Activated CD8-positive, alpha-beta memory T cell treated with anti-CD3 and anti-CD28 coated beads for 48 hours (primary cell): ENCODE data around the gene PVALB.

Source experiments
- DNase-seq, 3 experiments: peaks; one replicate each; pipeline ENCODE4 v3.0.0-alpha.2; 2020; ENCODE audit warnings: low read depth in 2 of 3, low spot score in 2 of 3

The PVALB gene

GRCh38 chr22:36775586-36775963 is 41.3 kb downstream of the PVALB start:
- DNase-seq = no peak

GRCh38 chr22:36773935-36774334 is 42.9 kb downstream of the PVALB start:
- no peak for DNase-seq

GRCh38 chr22:36772451-36772850 is 44.4 kb downstream of the PVALB start:
- DNase-seq = no peak

DNA sequence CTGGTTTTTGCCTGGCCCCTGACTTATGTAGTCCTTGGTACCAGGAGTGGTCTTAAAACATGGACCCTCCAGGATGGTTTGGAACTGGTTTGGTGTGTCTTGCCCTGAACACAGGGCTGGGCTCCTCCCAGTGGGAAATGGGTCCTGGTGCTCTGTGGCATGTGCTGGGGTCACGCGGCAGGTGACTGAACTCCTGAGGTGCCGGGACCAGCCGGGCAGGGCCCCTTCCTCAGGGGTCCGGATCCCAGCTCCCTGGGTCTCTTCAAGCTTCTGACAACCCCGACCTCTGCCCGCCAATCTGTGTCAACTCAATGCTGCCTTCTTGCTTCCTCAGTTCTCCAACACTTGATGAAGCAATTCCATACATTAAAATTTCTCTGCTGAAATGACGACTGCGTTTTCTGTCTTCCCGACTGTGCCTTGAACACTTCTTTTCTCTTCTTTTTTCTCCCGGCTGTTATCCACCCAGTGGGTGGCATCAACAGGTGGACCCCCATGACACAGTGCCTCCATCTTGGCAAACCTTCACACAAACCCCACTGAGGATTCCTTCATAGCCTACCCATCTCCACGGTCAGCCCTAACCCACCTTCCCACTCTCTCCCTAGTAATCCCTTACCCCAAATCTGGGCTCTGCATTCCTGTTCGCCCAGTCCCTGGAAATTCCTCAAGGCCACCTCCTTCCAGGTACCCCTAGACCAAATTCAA is 45.3 kb downstream of the PVALB start:
- DNase-seq = no peak

DNA sequence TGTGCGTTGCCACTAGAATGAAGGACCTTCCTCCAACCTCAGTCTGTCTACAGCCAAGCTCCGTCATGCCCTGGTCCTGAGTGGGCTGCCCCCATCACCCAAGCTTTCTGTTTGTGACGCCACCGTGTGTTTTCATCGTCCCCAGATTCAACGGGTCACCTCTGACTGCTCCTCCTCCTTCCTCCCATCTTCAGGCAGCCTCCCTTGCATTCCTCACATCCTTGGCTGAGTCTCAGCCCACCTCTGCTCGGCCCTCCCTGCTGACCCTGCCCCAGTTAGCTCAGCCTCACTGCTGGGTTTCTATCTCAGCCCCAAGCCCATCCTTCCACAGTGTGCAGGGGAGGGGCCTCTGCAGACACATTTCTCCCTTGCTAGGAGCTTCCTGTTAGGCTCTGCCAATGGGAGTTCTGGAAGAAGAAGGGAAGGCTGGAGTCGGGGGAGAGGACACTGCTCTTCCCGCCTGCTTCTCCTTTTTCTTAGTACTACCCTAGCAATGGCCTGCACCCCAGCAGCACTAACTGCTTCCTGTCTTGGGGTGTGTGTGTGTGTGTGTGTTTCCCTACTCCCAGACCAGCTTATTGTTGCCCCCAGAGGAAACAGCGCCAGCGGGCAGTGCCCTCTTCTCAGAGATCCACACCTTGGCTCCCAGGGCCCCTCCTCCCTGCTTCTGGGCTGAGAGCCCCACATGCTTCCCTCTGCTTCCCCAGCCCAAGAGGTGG is 46.2 kb downstream of the PVALB start:
- DNase-seq = no peak

GRCh38 chr22:36769541-36770512 is 47.0 kb downstream of the PVALB start:
- DNase-seq = no peak

DNA sequence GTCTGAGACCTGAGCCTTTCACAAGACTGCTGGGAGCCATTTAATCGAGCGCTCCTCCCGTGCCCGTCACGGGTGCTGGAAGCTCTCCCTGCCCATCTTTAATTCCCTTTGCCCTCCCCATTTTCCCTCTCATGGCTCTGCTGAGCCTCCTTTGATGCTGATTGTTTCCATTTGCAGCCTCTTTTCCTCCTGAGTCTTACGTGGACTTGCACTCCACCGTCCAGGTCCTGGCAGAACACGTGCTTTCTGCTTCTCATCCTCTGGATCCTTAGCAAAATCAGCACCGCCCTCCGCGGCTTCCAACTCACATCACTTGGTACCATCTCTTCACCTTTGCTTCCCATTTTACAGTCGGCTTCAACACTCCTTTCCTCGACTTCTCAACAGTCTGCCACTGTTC is 48.2 kb downstream of the PVALB start:
- DNase-seq = no peak

- no peak for DNase-seq
Observed at GRCh38 chr22:36768141-36768540, 48.7 kb downstream of the PVALB start.

DNA sequence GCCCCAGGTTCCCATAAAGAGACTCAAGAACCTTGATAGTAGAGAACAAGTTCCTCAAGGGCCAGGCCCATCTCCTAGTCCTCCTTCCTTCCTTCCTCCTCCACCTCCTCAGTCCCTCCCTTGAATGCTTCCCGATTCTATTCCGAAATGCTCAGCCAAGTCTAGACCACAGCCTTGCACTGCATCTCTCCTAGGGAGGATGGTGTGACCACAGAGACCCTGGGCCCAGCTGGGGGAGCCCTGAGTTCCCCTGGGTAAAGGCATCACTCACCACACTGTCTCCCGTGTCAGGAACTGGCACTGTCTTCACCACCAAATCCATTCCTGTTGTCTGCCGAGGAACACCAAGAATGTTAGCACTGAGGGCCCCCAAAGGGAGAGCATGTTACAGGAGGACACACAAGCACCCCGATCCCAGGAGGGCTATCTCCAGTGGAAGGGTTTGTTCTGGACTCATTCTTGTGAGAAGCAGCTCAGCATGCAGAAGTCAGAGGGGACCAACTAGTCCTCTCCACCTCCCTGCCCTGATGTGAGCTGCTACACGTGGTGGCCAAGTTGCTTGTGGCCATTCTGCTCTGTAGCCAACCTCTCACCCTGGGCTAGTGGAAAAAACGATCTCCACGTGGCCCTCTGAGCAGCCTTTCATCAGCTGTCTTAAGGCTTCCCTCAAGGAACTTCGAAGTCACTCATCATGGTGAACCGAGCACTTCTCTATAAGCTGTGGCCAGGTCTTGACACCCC is 49.6 kb downstream of the PVALB start:
- no peak for DNase-seq

DNA sequence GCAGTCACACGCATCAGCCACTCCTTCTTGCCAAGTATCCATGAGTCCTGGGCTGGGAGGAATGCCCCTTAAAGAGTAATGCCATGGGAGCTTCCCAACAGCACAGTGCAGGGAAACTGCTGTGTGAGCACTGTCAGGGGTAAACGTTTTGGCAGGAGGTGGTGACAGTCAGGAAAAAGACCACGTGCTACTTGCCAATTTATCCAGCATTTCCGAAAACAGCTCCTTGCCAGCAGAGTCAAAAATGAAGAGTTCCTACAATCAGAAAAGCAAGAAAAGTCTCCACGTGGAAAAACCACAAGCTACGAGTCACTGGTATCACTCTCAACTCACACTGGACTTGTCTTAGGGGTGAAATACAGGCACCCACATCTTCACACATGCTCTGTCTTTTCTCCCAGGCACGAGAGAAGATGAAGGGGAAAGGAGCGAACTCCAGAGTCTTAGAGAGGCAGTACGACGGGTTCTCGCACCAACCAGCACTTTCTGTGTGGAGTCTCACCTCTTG is 50.8 kb downstream of the PVALB start:
- DNase-seq = no peak

DNA sequence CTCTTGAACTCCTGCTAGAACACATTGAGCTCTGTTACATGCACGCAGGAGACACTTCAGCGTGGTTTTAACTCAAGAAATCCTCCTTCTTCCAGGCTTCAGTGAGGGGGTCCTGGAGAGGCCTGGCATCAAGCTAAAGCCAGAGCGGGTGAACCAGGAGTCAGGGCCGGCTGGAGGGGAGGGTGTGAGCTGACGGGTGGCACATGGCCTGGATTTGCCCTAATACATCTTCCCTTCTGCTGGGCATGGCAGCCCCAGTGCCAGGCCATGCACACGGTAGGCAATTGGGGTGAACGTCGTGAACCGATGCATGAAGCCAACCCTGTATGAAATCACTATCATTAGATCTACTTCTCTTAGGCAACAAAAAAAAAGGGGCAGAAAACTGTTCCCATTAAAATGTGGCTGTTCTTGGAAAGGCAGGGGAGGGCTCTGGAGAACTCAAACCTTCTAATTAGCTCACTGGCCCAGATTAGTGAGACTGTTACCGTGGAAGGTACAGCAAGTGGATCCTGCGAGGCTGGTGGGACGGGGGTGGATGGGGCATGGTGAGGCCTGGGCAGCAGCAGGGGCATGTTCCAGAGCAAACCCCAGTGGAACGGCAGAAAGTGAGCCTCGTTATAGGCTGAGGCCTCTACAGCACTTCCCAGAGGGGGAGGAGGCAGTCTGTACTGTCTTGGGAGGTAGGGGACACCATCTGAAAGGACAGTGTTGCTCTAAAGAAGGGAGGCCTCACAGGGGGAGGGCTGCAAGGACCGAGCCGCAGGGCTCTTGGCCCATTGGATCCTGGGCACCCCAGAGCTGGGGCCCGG is 51.5 kb downstream of the PVALB start:
- DNase-seq = no peak

DNA sequence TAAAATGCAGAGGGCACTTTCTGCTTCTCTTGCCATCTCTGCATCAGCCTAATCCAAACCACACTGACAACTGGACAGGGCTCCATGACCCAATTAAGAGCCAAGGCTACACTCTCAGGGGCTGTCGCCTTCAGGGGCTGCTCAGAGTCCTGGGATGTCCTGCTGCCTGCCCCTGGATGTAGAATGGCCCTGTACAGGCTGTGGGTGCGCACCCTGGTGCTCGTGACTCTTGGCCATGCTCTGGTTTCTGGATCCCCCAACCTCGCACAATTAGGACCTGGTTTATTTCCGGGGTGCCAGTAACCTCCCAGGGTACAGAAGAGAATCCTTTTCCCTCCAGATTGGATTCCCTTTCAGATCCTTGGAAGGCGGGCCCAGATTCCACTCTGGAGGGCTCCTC is 52.2 kb downstream of the PVALB start:
- DNase-seq = no peak

DNA sequence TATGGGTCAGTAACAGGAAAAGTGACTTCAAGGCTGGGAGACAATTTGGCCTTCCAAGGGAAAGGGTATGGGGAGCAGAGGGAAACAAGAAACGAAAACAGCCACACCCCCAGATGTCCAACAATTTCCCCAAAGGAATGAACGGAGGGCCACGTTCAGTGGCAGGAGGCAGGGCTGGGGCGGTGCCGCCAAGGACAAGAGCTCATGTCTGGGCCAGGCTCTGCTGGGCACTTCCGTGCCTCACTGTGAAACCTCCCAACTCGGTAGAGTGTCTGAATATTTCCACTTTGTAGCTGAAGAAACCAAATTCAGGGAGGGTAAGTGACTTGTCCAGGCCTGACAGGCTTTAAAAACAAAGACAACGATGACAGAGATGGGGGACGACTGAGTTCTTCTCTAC is 52.8 kb downstream of the PVALB start:
- DNase-seq = no peak

- no peak for DNase-seq
Observed at GRCh38 chr22:36763576-36763975, 53.3 kb downstream of the PVALB start.

GRCh38 chr22:36762687-36763260 is 54.1 kb downstream of the PVALB start:
- no peak for DNase-seq

GRCh38 chr22:36761553-36762240 is 55.1 kb downstream of the PVALB start:
- DNase-seq = no peak

DNA sequence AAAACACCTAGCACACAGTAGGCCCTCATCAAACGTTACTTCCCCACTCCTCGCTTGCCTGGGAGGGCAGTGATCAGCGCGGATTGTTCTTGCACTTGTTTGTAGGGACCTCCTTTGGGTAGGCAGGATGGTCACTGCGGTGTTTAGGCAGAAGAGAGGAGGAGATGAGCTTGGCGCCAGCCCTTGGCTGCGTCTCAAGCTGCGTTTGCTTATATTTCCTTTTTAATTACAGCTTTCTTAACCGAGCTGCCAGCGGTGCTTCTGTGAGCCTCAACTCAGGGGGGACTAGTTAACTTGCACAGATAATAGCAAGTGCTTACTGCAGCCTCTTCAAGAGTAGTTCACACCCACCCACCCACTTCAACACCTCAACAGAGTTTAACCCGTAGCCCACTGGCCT is 56.0 kb downstream of the PVALB start:
- DNase-seq = no peak

DNA sequence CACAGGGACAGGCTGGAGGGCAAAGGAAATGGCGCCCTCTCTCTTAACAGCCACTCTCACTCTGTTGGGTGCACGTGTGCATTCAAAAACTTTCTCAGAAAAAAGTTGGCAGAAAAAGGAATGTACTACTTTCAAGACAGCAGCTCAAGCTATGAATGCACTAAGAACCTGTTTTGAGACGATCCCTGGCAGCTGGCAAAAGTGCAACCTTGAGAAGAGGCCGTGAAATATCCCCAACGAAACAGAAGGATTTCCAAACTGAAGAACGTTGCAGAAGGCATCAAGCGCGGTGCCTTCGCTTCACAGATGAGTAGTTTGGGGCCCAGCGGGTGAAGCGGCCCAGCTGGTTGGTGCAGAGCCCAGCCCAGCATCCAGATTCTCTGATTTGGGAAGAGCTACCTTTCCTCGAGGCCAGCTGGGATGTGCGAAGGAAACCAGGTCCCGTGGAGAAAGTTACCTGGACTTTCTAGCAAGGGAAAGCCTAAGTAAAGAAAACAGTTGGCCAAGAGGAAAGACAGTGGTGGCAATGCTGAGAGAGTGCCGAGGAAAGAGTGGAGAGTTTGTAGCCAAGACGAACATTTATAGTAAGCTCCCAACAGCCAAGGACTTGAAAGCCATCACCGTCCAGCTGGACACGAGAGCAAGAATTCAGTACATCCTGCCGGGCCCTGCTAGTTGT is 57.2 kb downstream of the PVALB start:
- DNase-seq = no peak
